GM12878 (cell line): ENCODE data around the gene C12orf60. TPM values are rescaled to one million over a fixed set of nuclear protein-coding genes. Genes with fewer than 3 reads are reported as not detected.

Experiments used
- ATAC-seq: fragments of 200-7000 bp; cut with Tn5 transposase; 3 replicates; pipeline ENCODE4 v1.9.1; 2020; ENCODE audit warnings: mild to moderate bottlenecking, moderate library complexity
- BruUV-seq: library from RNA; stranded (reverse); fragments of 400-500 nt; replicated peaks from 2 replicates; lab custom pipeline; 2021; lab: Mats Ljungman, UMichigan
- CTCF ChIA-PET: fragments of 300-600 bp; sonication (Branson Sonifier 250); formaldehyde crosslinking; extraction: SDS; loops from one replicate; lab custom pipeline; 2021; ENCODE audit warnings: inconsistent platforms; lab: Yijun Ruan, JAX
- POLR2A ChIA-PET: fragments of 350-600 bp; formaldehyde crosslinking; extraction: SDS; loops from one replicate; lab custom pipeline; 2021; ENCODE audit warnings: inconsistent platforms; lab: Charles Lee
- RAD21 ChIA-PET: fragments of 300-600 bp; sonication (Branson Sonifier 250); formaldehyde crosslinking; loops from one replicate; lab custom pipeline; 2023; ENCODE audit warnings: antibody characterized with exemption; ENCODE audit not compliant: unreplicated experiment; lab: Charles Lee
- SMC1A ChIA-PET: fragments of 300-600 bp; sonication (Branson Sonifier 250); formaldehyde crosslinking; loops from one replicate; lab custom pipeline; 2023; ENCODE audit not compliant: unreplicated experiment, uncharacterized antibody; lab: Charles Lee
- DNase-seq: peaks from one replicate; pipeline ENCODE4 v3.0.0-alpha.2; 2011; ENCODE audit warnings: low read depth, low spot score
- FAIRE-seq: peaks from 3 replicates; lab custom pipeline; 2011; peaks lifted over from hg19 to GRCh38; lab: Jason Lieb, UNC
- H2AFZ ChIP-seq: 2 replicates; pipeline ENCODE4 v1.6.0; 2011; ENCODE audit warnings: low read depth, low read length, control low read depth; ENCODE audit not compliant: control insufficient read depth
- H3K27ac ChIP-seq: 2 replicates; pipeline ENCODE4 v1.5.1; 2011; ENCODE audit warnings: control low read depth; ENCODE audit not compliant: control insufficient read depth, insufficient read depth
- H3K27me3 ChIP-seq, 2 experiments: replicated peaks in 1 of 2; 2 replicates each; pipeline versions ENCODE4 v1.6.0 to v1.6.1; 2011; ENCODE audit warnings: low read length in 1 of 2; ENCODE audit not compliant: control insufficient read depth in 2 of 2, insufficient read depth in 2 of 2
- H3K36me3 ChIP-seq, 2 experiments: 2 replicates each; pipeline ENCODE4 v1.5.1; 2011; ENCODE audit warnings: low read length in 1 of 2; ENCODE audit not compliant: control insufficient read depth in 2 of 2, insufficient read depth in 2 of 2
- H3K4me1 ChIP-seq: 2 replicates; pipeline ENCODE4 v1.6.1; 2011; ENCODE audit warnings: mild to moderate bottlenecking, low read length, moderate library complexity, mixed read lengths; ENCODE audit not compliant: control insufficient read depth, insufficient read depth
- H3K4me2 ChIP-seq: 2 replicates; pipeline ENCODE4 v1.6.0; 2011; ENCODE audit warnings: control low read depth; ENCODE audit not compliant: control insufficient read depth, insufficient read depth
- H3K4me3 ChIP-seq: fragments of 200-600 bp; sonication (generic); 2 replicates; pipeline ENCODE4 v1.5.1; 2016
- H3K79me2 ChIP-seq: 2 replicates; pipeline ENCODE4 v1.6.0; 2011; ENCODE audit warnings: low read length; ENCODE audit not compliant: control insufficient read depth, insufficient read depth
- H3K9ac ChIP-seq: 2 replicates; pipeline ENCODE4 v1.8.0; 2011; ENCODE audit warnings: low read length, control low read depth, mixed read lengths; ENCODE audit not compliant: control insufficient read depth, insufficient read depth
- H3K9me3 ChIP-seq: replicated peaks from 3 replicates; pipeline ENCODE4 v1.5.1; 2011; ENCODE audit warnings: mild to moderate bottlenecking, low read length; ENCODE audit not compliant: control insufficient read depth, insufficient read depth
- H4K20me1 ChIP-seq: 2 replicates; pipeline ENCODE4 v1.6.0; 2011; ENCODE audit not compliant: control insufficient read depth, insufficient read depth
- ATF3 ChIP-seq: IDR thresholded peaks from 2 replicates; pipeline ENCODE4 v1.6.1; 2011; ENCODE audit warnings: low read depth, mild to moderate bottlenecking, low read length, moderate library complexity, borderline replicate concordance; ENCODE audit errors: extremely low read depth
- BHLHE40 ChIP-seq, 2 experiments: fragments of 450-650 bp in 1 of 2; IDR thresholded peaks; 2 replicates each; pipeline ENCODE4 v1.6.1; 2011 to 2017; ENCODE audit warnings: low read depth in 2 of 2, borderline replicate concordance in 1 of 2, improper control_type of control experiment in 1 of 2, low read length in 1 of 2, mild to moderate bottlenecking in 1 of 2
- BMI1 ChIP-seq: fragments of 450-650 bp; IDR thresholded peaks from 2 replicates; pipeline ENCODE4 v1.6.1; 2016; ENCODE audit warnings: mild to moderate bottlenecking, moderate library complexity, borderline replicate concordance
- CBX3 ChIP-seq: fragments of 200-600 bp; sonication (generic); IDR thresholded peaks from 2 replicates; pipeline ENCODE4 v1.6.1; 2016; ENCODE audit warnings: low read depth, borderline replicate concordance
- GATAD2B ChIP-seq: fragments of 450-650 bp; conservative IDR thresholded peaks from 2 replicates; pipeline ENCODE4 v1.6.1; 2017; ENCODE audit warnings: low read depth, mild to moderate bottlenecking, moderate library complexity
- KDM1A ChIP-seq: fragments of 200-600 bp; sonication (generic); IDR thresholded peaks from 2 replicates; pipeline ENCODE4 v1.6.1; 2016; ENCODE audit warnings: borderline replicate concordance
- NR2F1 ChIP-seq: fragments of 450-650 bp; conservative IDR thresholded peaks from 2 replicates; pipeline ENCODE4 v1.6.1; 2017; ENCODE audit warnings: mild to moderate bottlenecking
- NRF1 ChIP-seq: conservative IDR thresholded peaks from 2 replicates; pipeline ENCODE4 v1.6.1; 2011; ENCODE audit warnings: mild to moderate bottlenecking, low read depth, low read length, improper control_type of control experiment
- RAD21 ChIP-seq: IDR thresholded peaks from 2 replicates; pipeline ENCODE4 v1.6.1; 2011; ENCODE audit warnings: mild to moderate bottlenecking, low read depth, low read length, moderate library complexity; ENCODE audit not compliant: insufficient read depth
- TARDBP ChIP-seq: IDR thresholded peaks from 2 replicates; pipeline ENCODE4 v1.6.1; 2016; ENCODE audit warnings: borderline replicate concordance
- TCF3 ChIP-seq: IDR thresholded peaks from 2 replicates; pipeline ENCODE4 v1.6.1; 2012; ENCODE audit warnings: low read depth, mild to moderate bottlenecking, low read length, borderline replicate concordance; ENCODE audit not compliant: insufficient read depth
- WRNIP1 ChIP-seq: IDR thresholded peaks from 2 replicates; pipeline ENCODE4 v1.6.1; 2011; ENCODE audit warnings: low read depth, low read length, improper control_type of control experiment, borderline replicate concordance
- ZNF207 ChIP-seq: fragments of 450-650 bp; IDR thresholded peaks from 2 replicates; pipeline ENCODE4 v1.6.1; 2014; ENCODE audit warnings: antibody characterized with exemption, mild to moderate bottlenecking, borderline replicate concordance
- WGBS: methylation state at CpG from one replicate; pipeline ENCODE4 v1.1.6; 2016; ENCODE audit warnings: low lambda C conversion rate; ENCODE audit not compliant: insufficient replicate concordance, insufficient coverage; ENCODE audit errors: missing lambda C conversion rate; 5-methylcytosine and 5-hydroxymethylcytosine counted together
- in situ Hi-C: fragments of 300-500 bp; cut with MboI; formaldehyde crosslinking; loops from 9 replicates; pipeline ENCODE4 v1.14.3; 2018; ENCODE audit warnings: mixed read lengths
- intact Hi-C: fragments of 100-400 bp; cut with micrococcal nuclease; formaldehyde crosslinking; loops from one replicate; pipeline ENCODE4 v1.14.2; 2022; ENCODE audit not compliant: unreplicated experiment
- polyA plus RNA-seq, 11 experiments: library from polyadenylated mRNA; depleted of rRNA in 4 of 11; unstranded in 6 of 11; stranded (reverse) in 5 of 11; fragments of >200 nt; fragmentation: Nextera tagmentation in 4 of 11; fragmentation: Illumina TruSeq in 1 of 11; extraction: Ambion mirVana in 4 of 11; extraction: Trizol in 1 of 11; gene quantifications; 1 replicate in 1 of 11; 2 replicates in 10 of 11; pipeline versions ENCODE4 v1.2.1 to v1.2.3, GENCODE V29; 2011 to 2016; ENCODE audit warnings: inconsistent platforms in 2 of 11, missing spikeins in 2 of 11, low read depth in 1 of 11
- total RNA-seq, 4 experiments: library from RNA; depleted of rRNA in 3 of 4; stranded (reverse); fragments of >200 nt in 3 of 4; fragmentation: Illumina TruSeq in 1 of 4; extraction: Trizol in 1 of 4; gene quantifications; 2 replicates each; pipeline versions ENCODE4 v1.2.1 to v1.2.3, GENCODE V29; 2013 to 2021
- TF ChIP-seq, protein P1 (sequence below): fragments of 450-650 bp; IDR thresholded peaks from 2 replicates; pipeline ENCODE4 v1.6.1; 2016; ENCODE audit warnings: mild to moderate bottlenecking
- TF ChIP-seq, protein P2 (sequence below): fragments of 450-650 bp; IDR thresholded peaks from 2 replicates; pipeline ENCODE4 v1.6.1; 2016; ENCODE audit warnings: mild to moderate bottlenecking
- TF ChIP-seq, protein P3 (sequence below): IDR thresholded peaks from 2 replicates; pipeline ENCODE4 v1.6.1; 2011; ENCODE audit warnings: borderline replicate concordance, low read depth, mild to moderate bottlenecking, moderate library complexity, mixed read lengths, low read length; ENCODE audit not compliant: insufficient read depth; ENCODE audit errors: extremely low read length

Gene C12orf60
- total and polyA plus RNA-seq, 10 of the 15 experiments (the other 5 are each of a cell fraction or from before 2014, with no cell fraction given), result 1.8 to 7.2 (median 3.2) TPM

GRCh38 chr12:14770496-14771461 is 32.7 kb upstream of the C12orf60 start:
- H3K4me2 ChIP-seq, result peak overlapping the region; percentile 73
- ATAC-seq (peak; percentile 51), FAIRE-seq (peak; percentile 81), DNase-seq (peak; percentile 97)
- peaks cover 0 to 5% of the 10 kb centered on the region in 2 experiments; a peak in 2 of 4 replicates for H3K36me3 ChIP-seq
- ChIA-PET CTCF (interaction anchor here (0.7 to 3.6 kb wide), 11 partner anchors 11 to 533 kb away, joined by 3 to 38 read pairs (median 4); partner anchors contain the start of genes ATF7IP, C12orf60, SMCO3 and WBP11), SMC1A (interaction anchor here (0.5 to 3.6 kb wide), 17 partner anchors 12 to 533 kb away, joined by 3 to 52 read pairs (median 4); partner anchors contain the start of genes ATF7IP, C12orf60 and WBP11), RAD21 (interaction anchor here (0.9 to 9.5 kb wide), 16 partner anchors 10 to 533 kb away, joined by 3 to 89 read pairs (median 4); partner anchors contain the start of genes ARHGDIB, C12orf60 and WBP11), POLR2A (interaction anchor here (0.6 to 3.3 kb wide), 11 partner anchors 8 to 960 kb away, joined by 3 to 41 read pairs (median 3); partner anchors contain the start of genes C12orf60 and WBP11)
- H3K4me3 ChIP-seq, result peak overlapping the region; percentile 83
- H2AFZ ChIP-seq, result peak overlapping the region; percentile 43
- under 1% methylated on average over 56 of the region's 56 CpGs for WGBS
- H4K20me1 ChIP-seq, result no peaks in the 10 kb centered on the region
- peak overlapping the region; percentile 99 for H3K27ac ChIP-seq
- intact Hi-C loops, result loop anchor here (2.0 to 5.0 kb wide), 6 partner anchors 190 to 1112 kb away; partner anchors contain the start of genes ARHGDIB, ATF7IP and STRAP
- no peaks in the 10 kb centered on the region for H3K27me3 ChIP-seq
- in situ Hi-C loops, result loop anchor here (10.0 to 25.0 kb wide), 2 partner anchors 184 to 1867 kb away; no protein-coding TSS in a partner anchor
- TSS peak; percentile 81 for BruUV-seq
- H3K9ac ChIP-seq, result peak overlapping the region; percentile 99
- H3K4me1 ChIP-seq, result peaks cover 5% of the 10 kb centered on the region
- H3K9me3 ChIP-seq, result peaks cover 9% of the 10 kb centered on the region; the same call in 2 of the 3 replicates
- H3K79me2 ChIP-seq, result peaks cover 61% of the 10 kb centered on the region
- TF ChIP-seq BMI1, result peak; percentile 60; the same call in 1 of the 2 replicates
- no peak for TF ChIP-seq KDM1A
- no peak for TF ChIP-seq CBX3
- TF ChIP-seq TARDBP, result no peak
- TF ChIP-seq GATAD2B, result peak; percentile 65; the same call in 1 of the 2 replicates
- peak; percentile 61 for TF ChIP-seq ZNF207
- TF ChIP-seq WRNIP1, result 0 out of 2 replicates have a peak, but pooled peaks have one; percentile 91
- TF ChIP-seq, protein P1, sequence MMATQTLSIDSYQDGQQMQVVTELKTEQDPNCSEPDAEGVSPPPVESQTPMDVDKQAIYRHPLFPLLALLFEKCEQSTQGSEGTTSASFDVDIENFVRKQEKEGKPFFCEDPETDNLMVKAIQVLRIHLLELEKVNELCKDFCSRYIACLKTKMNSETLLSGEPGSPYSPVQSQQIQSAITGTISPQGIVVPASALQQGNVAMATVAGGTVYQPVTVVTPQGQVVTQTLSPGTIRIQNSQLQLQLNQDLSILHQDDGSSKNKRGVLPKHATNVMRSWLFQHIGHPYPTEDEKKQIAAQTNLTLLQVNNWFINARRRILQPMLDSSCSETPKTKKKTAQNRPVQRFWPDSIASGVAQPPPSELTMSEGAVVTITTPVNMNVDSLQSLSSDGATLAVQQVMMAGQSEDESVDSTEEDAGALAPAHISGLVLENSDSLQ, result peak; percentile 40; the same call in 1 of the 2 replicates
- TF ChIP-seq, protein P2, sequence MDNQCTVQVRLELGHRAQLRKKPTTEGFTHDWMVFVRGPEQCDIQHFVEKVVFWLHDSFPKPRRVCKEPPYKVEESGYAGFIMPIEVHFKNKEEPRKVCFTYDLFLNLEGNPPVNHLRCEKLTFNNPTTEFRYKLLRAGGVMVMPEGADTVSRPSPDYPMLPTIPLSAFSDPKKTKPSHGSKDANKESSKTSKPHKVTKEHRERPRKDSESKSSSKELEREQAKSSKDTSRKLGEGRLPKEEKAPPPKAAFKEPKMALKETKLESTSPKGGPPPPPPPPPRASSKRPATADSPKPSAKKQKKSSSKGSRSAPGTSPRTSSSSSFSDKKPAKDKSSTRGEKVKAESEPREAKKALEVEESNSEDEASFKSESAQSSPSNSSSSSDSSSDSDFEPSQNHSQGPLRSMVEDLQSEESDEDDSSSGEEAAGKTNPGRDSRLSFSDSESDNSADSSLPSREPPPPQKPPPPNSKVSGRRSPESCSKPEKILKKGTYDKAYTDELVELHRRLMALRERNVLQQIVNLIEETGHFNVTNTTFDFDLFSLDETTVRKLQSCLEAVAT, result peak; percentile 98
- TF ChIP-seq RAD21, result no peak
- no peak for TF ChIP-seq ATF3
- peak; percentile 76 for TF ChIP-seq NR2F1
- TF ChIP-seq, protein P3, sequence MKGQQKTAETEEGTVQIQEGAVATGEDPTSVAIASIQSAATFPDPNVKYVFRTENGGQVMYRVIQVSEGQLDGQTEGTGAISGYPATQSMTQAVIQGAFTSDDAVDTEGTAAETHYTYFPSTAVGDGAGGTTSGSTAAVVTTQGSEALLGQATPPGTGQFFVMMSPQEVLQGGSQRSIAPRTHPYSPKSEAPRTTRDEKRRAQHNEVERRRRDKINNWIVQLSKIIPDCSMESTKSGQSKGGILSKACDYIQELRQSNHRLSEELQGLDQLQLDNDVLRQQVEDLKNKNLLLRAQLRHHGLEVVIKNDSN, result no peak
- TF ChIP-seq NRF1, result no peak
- TF ChIP-seq BHLHE40 (IDR thresholded peaks at IDR 0.05; ENCODE audit: borderline replicate concordance in 1 of 2, low read depth in 2 of 2, low read length in 1 of 2), result peak; percentile 57 to 81
- TF ChIP-seq TCF3, result peak; percentile 96
